ENCODE measurements around the gene SLC38A10.

SLC38A10 gene

GRCh38 chr17:81295031-81295675 lies at the start of gene SLC38A10:
Gene SLC38A10, minus strand, starts transcription at chr17:81295307. Its CDS starts 386 bp downstream, at chr17:81294921.
- peak; percentile 88 for DNase-seq
- in situ Hi-C loops (cut with MboI; ENCODE audit: low pct_unique_long_range_greater_than_20kb, low sequenced_read_pairs), result no loop called here

- in situ Hi-C loops (cut with MboI; ENCODE audit: low pct_unique_long_range_greater_than_20kb, low sequenced_read_pairs), result no loop called here
These were observed 47.4 kb upstream of the SLC38A10 start for GRCh38 chr17:81342269-81343070.

GRCh38 chr17:81341516-81342268 lies 46.6 kb upstream of the SLC38A10 start:
- no peak for DNase-seq
- in situ Hi-C loops (cut with MboI; ENCODE audit: low pct_unique_long_range_greater_than_20kb, low sequenced_read_pairs), result no loop called here

More at GRCh38 chr17:81342269-81343070, 47.4 kb upstream of the SLC38A10 start:
- DNase-seq, result no peak

GRCh38 chr17:81340607-81341515 lies 45.8 kb upstream of the SLC38A10 start:
- in situ Hi-C loops (cut with MboI; ENCODE audit: low pct_unique_long_range_greater_than_20kb, low sequenced_read_pairs), result no loop called here

GRCh38 chr17:81339534-81340296 lies 44.6 kb upstream of the SLC38A10 start:
- DNase-seq, result no peak
- in situ Hi-C loops (cut with MboI; ENCODE audit: low pct_unique_long_range_greater_than_20kb, low sequenced_read_pairs), result no loop called here

More at GRCh38 chr17:81340607-81341515, 45.8 kb upstream of the SLC38A10 start:
- DNase-seq, result no peak

GRCh38 chr17:81339191-81339533 lies 44.1 kb upstream of the SLC38A10 start:
- no peak for DNase-seq
- in situ Hi-C loops (cut with MboI; ENCODE audit: low pct_unique_long_range_greater_than_20kb, low sequenced_read_pairs), result no loop called here

- no peak for DNase-seq
- in situ Hi-C loops (cut with MboI; ENCODE audit: low pct_unique_long_range_greater_than_20kb, low sequenced_read_pairs), result no loop called here
These were observed 43.4 kb upstream of the SLC38A10 start for GRCh38 chr17:81338274-81339190.

- DNase-seq, result no peak
- in situ Hi-C loops (cut with MboI; ENCODE audit: low pct_unique_long_range_greater_than_20kb, low sequenced_read_pairs), result no loop called here
These were observed 42.4 kb upstream of the SLC38A10 start for GRCh38 chr17:81337476-81337879.

GRCh38 chr17:81336930-81337325 lies 41.8 kb upstream of the SLC38A10 start:
- in situ Hi-C loops (cut with MboI; ENCODE audit: low pct_unique_long_range_greater_than_20kb, low sequenced_read_pairs), result no loop called here
- no peak for DNase-seq

GRCh38 chr17:81336296-81336929 lies 41.3 kb upstream of the SLC38A10 start:
- DNase-seq, result no peak
- in situ Hi-C loops (cut with MboI; ENCODE audit: low pct_unique_long_range_greater_than_20kb, low sequenced_read_pairs), result no loop called here

GRCh38 chr17:81335773-81336157 lies 40.7 kb upstream of the SLC38A10 start:
- in situ Hi-C loops (cut with MboI; ENCODE audit: low pct_unique_long_range_greater_than_20kb, low sequenced_read_pairs), result no loop called here
- DNase-seq, result no peak

- in situ Hi-C loops (cut with MboI; ENCODE audit: low pct_unique_long_range_greater_than_20kb, low sequenced_read_pairs), result no loop called here
- DNase-seq, result no peak
These were observed 40.1 kb upstream of the SLC38A10 start for GRCh38 chr17:81334987-81335772.

- no peak for DNase-seq
- in situ Hi-C loops (cut with MboI; ENCODE audit: low pct_unique_long_range_greater_than_20kb, low sequenced_read_pairs), result no loop called here
These were observed 39.3 kb upstream of the SLC38A10 start for GRCh38 chr17:81334391-81334901.

GRCh38 chr17:81333616-81334368 lies 38.7 kb upstream of the SLC38A10 start:
- in situ Hi-C loops (cut with MboI; ENCODE audit: low pct_unique_long_range_greater_than_20kb, low sequenced_read_pairs), result no loop called here
- DNase-seq, result no peak

- in situ Hi-C loops (cut with MboI; ENCODE audit: low pct_unique_long_range_greater_than_20kb, low sequenced_read_pairs), result no loop called here
- no peak for DNase-seq
These were observed 37.9 kb upstream of the SLC38A10 start for GRCh38 chr17:81332914-81333528.

Measured in KBM-7 (cell line).